NT2/D1 (cell line): Measurements from ENCODE around the gene BDKRB2.

Source experiments
- SUZ12 ChIP-seq: IDR thresholded peaks from 2 replicates; pipeline ENCODE4 v1.6.1; 2011; ENCODE audit not compliant: insufficient read length, insufficient read depth; ENCODE audit errors: extremely low read depth
- YY1 ChIP-seq: IDR thresholded peaks from 2 replicates; pipeline ENCODE4 v1.6.1; 2011; ENCODE audit not compliant: insufficient read length, insufficient read depth
- ZNF274 ChIP-seq: IDR thresholded peaks from 2 replicates; pipeline ENCODE4 v1.6.1; 2011; ENCODE audit warnings: mild to moderate bottlenecking, low read depth, low read length

GRCh38 chr14:96197163-96197852, 7.3 kb upstream of the BDKRB2 start:
- no peak for TF ChIP-seq ZNF274
- TF ChIP-seq YY1, result no peak
- no peak for TF ChIP-seq SUZ12
